NCI-H524 (cell line): ENCODE results near the gene ZNF532.

Experiments
- DNase-seq, 2 experiments: peaks; one replicate each; lab custom pipeline; 2025; lab: John Stamatoyannopoulos, UW

ZNF532 gene

DNA sequence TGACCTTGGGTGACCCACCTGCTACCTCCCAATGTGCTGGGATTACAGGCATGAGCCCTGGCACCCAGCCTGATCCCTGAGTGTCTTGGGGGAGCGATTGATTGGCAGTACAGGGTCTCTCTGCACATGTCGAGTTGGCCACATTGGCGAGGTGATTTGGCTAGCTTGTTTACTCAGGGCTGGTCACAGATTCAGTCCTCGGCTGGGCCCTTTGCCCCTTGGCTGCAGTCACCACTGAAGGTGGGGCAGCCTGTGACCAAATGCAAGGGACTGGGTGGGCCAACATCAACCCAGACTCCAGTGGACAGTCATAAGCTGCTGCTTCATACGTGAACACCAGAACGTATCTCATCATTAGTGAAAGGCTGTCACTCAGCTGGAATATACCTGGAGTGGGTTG lies 114.9 kb downstream of the ZNF532 start:
- no peak for DNase-seq

DNA sequence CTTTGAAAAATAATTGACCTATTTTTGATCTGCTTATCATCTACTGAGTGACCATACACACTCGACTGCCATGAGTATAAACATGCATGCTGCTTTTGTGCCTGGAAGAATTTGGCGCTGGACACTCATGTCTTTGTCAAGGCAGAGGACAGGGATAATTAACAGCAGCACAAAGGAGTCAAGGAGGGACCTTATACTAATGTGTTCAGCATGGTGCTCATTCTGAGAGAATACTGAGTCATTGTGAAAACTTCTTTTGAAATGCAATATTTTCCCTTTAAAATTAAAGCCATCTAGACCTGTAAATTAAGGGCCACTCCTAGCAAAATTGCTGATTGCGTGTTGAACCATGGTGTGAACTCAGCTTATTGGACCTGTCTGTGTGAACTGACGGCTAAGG lies 116.3 kb downstream of the ZNF532 start:
- DNase-seq, result no peak

DNA sequence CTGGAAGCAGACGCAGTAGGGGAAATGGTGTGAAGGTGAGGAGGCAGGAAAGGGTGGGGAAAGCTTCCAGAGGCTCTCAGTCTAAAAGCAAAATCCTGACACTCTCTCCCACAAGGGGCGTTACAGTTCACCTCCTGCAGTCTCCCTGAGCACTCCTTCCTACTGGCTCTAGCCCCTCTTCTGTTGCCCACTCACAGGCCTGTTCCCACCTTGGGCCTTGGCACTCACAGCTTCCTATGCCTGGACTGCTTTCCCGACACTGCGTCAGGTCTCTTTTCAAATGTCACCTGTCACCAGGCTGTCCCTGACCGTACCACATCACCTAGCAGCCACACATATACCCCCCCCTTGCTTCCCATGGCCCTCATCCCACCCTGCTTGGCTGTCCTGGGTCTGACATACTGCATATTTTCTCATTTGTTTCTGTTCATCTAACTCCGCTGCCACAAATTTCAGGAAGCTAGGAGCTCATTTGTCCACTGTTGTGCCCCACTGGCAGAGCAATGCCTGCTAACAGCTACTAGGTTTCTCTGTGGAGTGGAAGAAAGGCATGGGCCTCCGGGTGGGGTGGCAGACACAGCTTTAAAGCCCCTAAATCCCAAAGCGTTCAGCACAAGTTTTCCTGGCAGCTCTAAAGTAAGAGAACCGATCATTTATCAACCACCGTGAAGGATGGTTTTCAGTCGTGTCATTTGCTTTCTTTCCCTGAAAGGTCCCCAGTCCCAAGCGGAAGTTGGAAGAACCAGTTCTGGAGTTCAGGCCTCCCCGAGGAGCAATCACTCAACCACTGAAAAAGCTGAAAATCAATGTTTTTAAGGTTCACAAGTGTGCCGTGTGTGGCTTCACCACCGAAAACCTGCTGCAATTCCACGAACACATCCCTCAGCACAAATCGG lies 118.8 kb downstream of the ZNF532 start:
- no peak for DNase-seq

DNA sequence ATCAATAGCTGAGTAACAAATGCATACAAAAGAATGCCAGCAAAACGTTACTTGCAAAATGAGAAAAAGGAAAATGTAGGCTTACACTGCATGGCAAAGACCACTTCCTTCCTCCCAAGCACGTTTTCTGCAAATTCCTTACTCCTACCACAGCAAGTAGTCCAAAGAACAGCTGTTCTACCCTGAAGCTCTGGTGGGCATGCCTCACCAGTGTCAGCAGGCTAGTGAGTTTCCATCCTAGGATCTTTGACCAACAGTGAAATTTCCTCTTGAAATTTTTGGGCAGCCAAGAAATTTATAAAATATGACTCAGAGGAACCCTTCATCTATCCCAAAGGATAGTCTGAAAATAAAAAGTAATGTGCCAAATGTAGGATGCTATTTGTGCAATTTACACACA lies 123.9 kb downstream of the ZNF532 start:
- DNase-seq, result no peak

DNA sequence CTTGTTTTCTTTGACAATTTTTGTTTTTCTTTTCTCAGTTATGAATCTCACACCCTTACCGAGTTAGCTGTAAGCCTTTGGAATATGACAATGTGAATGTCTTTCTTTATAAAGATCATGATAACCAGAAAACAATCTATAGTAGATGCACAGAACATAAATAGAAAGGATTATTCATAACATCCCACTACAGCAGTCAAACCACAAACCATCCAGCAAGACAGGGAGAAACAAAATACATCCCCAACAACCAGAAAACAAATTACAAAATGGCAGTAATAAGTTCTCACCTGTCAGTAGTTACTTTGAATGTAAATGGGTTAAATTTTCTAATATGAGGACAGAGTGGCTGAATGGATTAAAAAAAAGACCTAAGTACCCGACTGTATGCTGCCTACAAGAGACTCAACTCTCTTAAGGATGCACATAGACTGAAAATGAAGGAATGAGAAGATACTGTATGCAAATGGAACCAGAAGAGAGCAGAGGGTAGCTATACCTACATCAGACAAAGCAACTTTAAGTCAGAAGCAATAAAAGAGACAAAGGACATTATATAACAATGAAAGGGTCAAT lies 124.6 kb downstream of the ZNF532 start:
- no peak for DNase-seq

DNA sequence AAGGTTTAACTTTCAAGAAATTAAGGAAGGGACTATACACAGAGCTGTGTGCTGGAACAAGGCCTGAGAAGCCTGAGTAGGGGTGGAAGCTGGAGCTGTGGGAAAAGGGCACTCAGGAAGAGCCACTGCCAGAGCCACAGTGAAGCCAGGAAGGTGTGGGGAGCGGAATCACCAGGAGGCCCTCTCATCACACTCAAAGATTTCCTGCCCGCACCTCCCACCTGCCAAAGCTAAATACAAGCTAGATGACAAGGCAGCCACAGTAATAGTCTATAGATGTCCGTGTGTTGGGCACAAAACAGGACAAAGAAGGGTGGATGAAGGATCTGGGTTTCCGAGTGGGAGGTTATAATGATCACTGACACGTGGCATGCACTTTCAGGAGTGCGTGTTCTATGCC lies 126.0 kb downstream of the ZNF532 start:
- no peak for DNase-seq

DNA sequence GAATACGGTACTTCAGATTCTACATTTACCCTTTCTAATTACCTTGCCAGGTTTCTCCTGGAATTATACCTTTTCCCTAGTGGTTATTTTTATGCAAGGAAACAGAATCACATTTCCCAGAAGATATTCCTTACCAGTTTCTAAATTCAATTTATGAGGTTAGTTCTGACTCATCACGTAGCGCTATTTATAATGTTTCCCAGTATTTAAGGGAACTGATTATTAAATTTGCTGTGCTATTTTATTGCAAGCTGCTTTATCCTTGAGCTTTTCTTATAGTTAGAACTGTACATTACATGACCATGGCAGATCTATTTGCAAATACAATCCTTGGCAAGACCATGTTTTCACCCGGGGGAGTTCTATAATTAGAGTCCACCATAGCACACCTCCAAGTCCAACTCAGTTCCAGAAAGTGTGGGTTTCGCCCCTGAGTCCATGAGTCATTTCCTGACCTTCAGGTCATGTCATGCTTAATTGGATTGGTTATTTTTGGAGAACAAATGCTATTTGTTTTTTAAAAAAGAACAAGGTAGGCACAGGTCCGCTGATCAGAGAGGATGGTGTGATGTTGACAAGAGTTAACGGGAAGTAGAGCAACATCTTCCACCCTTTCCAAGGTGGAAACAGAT lies 126.6 kb downstream of the ZNF532 start:
- no peak for DNase-seq

DNA sequence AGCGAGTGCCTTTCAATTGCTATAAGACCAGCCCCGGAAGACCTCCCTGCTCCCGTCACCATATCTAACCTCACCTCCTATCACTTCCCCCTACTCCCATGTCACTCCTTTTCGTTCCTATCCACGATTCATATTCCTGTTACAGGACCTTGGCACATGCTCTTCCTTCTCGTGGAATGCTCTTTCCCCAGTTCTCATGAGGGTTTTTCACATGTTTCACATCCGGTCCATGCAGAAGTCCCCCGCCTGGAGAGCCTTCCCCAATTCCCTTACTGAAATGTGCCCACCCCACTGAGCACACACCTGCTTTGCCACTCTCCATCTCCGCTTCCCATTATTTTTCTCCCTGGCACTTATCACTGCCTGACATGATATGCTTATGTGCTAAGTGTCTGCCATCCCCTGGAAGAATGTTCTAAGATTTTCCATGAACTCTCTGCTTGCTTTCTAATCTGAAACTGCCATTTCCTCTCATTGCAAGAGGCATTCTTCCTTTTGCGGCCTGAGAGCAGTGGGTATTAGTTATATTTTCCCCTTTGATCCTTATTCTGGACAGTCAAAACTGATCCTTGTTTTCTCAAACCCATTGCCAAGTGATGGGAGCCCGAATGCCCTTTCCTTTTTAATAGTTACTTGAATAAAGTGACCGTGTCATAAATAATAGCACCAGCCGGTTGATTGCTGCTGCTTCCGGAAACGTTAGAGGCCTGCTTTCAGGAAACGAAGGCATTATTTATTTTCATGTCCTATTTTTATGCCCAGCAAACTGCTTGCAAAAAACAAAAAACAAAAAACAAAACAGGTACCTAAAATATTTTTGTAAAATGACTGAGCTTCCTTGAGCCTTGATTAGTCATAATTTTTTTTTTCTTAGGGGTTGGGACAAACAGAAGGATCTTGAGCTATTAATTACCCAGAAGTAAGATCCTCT lies 127.9 kb downstream of the ZNF532 start:
- no peak for DNase-seq

DNA sequence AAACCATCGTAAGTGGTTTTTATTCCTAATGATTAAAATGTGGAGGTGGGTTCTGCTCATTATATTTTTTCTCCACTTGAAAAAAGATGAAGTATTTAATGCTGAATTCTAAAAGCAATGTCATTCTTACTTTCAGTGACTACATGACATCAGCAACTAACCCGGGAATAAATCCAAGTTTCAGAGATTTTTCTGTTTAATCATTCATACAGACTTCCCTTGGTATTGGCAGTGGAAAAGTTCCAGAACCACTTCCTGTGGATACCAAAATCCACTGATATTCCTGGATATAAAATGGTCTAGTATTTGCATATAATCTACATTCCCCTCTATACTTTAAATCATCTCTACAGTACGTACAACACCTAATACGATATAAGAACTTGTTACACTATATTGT lies 128.6 kb downstream of the ZNF532 start:
- no peak for DNase-seq

DNA sequence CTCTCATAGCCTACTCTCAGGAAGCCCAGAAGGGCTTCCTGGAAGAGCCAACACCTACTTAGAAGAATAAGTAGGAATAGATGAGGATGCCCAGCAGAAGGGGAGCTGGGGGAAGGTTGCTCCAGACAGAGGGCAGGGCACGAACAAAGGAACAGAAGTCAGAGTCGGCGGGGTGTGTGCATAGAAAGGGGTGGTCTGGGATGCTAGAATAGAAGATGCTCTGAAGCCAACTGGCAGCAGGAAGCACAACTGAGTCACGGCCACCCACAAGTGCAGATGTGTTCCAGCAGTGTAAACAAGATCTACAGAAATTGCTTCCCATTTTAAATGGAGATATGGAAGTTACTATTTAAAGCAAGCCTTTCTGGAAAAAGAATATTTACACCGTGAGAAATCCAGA lies 131.0 kb downstream of the ZNF532 start:
- DNase-seq, result no peak

DNA sequence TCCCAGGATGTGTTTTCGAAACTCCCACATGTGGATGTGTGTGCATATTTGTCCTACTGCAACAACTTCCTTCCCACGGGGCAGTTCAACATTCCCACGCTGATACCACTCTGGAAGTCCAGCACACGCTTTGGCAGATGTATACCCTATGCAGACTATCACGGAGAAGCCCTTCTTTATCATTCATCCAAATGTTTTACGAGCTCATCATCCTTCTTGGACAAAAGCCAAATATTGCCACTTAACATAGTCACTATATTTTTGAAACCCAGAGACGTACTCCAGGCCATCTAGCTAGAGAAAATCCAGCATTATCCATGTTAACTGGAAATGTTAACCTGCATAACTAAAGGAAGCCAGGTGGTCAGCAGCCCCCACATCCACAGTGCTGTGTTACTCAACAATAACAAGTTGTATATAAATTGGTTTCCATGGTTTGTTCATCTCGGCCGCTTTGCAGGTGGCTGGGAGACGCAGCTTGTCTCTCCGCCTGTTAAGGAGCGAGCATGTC lies 131.5 kb downstream of the ZNF532 start:
- DNase-seq, result peak; percentile 54 to 87

DNA sequence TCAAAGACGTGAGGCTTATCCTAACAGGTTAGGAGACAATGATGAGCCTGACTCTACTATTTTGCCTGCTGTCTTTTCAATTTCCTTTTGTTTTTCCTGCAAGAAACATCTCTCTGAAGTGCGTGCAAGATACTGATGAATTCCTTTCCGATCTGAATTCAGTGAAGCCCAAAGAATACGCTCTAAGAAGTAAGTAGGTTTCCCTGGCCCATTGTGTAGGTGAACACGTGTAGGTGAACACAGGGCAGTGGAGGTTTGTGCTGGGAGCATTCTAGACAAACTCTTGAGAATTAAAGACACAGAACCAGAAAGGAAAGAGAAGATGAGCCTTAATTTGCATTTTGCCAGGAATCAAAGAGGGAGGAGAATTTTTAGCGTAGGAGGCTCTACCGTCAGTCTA lies 132.0 kb downstream of the ZNF532 start:
- no peak for DNase-seq

DNA sequence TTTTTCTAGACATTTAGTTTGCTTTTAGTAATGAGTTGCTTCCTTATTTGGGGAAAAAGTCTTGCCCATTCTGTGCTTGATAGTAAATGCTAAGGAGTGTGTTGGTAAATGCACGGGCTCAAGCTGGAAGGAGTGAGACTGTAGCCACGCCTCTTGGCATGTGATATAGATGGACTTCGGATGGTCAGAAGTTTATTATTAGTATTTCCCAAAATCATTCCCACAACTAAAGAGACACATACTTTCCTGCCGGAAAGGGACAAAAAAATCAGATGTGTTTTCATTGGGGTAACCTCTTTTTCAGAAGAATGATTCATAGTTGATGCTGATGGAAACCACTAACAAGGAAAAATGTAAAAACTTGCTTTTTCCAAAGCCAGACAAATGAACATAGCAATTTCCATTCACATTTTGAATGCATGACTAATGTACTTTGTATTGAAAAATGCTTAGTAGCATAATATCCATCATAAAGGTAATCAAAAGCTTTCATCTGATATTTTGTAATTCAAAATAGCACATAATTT lies 133.2 kb downstream of the ZNF532 start:
- DNase-seq, result no peak

DNA sequence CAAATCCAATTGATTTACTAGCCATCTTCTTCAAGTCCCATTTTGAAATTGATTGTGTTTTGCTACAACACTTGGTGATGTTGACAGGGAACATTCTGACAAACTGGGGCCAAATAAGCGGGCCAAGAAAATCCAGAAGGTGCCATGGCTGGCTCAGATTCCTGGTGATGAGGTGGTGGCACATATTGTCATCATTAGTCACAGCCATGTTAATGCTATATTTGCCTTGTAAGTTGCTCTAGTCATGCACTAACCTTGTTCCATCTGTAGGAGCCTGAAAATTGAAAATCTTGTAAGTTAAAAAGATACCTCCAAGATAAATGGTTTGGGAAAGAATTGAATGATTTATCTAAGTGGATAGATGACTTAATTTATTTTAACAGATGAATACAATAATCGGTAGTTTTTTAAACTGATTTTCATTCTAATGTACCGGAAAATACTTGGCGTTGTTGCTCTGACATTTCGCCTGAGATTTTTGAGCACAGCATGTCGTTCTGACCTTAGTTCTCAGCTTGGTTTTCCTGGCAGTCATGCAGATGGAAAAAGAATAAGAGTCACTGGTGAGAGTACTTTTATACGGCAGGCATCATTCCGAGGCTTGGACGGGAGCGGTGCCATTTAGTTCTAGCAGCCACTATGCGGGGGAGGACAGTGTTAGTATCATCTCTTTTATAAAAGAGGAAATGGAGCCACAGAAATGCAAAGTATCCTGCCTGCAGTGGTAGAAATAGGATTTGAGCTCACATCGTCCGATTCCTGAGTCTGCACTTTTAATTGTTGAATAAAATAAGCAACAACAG lies 133.9 kb downstream of the ZNF532 start:
- DNase-seq, result no peak

DNA sequence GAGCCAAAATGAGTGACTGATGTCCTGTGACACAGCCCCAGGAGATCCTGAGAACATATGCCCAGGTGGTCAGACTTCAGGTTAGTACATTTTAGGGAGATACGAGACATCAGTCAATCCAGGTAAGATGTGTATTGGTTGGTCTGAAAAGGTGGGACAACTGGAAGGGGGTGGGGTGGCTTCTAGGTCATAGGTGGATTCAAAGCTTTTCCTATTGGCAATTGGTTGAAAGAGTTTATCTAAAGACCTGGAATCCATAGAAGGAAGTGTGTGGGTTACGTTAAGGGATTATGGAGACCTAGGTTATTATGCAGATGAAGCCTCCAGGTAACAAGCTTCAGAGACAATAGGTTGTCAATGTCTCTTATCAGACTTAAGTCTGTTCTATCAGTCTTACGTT lies 136.5 kb downstream of the ZNF532 start:
- DNase-seq, result no peak

DNA sequence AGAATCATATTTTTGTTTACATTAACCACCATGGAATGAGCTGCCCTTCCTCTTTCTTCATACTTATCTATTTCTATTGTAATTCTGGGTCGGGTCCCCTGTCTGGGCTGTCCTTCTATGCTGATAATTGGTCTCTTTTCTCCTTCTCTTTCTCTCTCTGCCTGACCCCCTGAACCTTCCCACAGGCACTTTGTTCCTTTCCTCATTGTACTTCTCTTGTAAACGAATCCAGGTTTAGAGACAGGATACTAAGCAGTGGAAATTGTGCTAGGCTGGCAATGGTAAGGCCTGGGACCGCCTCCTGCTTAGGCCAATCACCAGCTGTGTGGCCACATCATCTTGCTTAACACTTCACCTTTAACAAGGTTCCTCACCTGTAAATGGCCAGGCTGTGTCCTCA lies 137.0 kb downstream of the ZNF532 start:
- no peak for DNase-seq

DNA sequence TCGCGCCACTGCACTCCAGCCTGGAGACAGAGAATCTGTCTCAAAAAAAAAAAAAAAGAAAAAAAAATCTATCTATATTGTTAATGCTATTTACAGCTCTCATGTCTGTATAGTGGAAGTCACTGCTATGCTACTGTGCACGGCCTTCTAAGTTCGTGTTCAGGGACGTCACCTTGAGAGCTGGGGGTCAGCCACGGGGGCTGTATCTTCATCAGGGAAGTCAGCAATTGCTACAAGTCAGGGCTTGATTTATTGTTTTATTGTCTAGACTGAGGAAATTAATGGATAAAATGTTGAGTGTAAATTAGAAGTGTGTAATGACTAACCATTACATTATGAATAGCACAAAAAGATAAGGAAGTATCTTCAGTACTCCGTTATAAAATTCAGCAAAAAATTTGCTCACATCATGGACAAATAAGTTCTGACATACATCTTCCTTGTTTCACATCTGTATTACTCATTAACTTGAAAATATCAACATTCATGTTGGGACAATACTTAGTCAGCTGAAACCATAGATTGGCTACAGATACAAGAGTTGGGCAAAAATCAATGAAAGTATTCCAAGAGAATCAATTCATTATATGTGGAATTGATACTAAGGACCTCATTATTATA lies 138.4 kb downstream of the ZNF532 start:
- DNase-seq, result no peak

DNA sequence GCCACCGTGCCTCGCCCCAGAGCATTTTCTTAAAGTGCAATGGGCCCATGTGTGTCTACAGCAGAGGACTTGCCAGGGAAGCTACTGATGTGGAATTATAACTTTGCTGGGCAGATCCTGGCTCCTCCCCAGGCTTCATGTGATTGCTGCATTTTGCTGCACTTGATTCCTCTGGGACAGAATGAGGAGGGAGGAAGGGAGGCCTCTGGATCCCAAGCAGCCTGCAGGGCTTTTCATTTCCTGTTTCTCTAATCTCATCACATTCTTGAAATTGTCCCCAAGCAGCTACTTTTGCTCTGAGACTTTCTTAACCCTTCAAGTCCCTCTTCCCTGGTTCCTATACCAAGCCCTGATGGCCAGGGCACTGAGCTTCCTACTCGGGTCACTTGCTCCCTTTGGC lies 140.6 kb downstream of the ZNF532 start:
- DNase-seq, result no peak

DNA sequence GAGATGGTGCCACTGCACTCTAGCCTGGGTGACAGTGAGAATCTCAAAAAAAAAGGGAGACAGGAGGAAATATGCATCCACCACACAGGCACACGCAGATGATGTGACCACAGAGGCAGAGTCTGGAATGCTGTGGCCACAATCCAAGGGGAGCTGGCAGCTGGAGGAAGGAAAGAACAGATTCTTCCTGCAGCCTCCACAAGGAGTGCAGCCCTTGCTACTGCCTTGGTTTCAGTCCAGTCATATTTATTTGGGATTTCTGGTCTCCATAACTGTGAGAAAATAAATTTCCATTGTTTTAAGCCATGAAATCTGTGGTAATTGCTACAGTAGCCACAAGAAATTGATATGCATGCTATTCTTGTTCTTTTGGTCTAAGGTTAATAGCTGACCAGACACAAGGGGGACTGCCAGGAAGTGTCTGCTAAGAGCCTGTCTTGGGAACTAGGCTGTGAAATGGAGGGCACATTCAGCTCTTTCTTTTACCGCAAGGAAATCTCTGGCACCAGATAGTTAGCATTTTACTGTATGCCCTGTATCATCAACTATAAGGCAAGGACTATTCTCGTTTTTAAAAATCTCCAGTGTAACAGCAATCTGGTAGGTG lies 141.9 kb downstream of the ZNF532 start:
- no peak for DNase-seq
